ENCODE data around the gene SHOX.

The SHOX gene

GRCh38 chrX:666762-667720, 36.5 kb downstream of the SHOX start:
- ATAC-seq = no peak
- DNase-seq = no peak
- no peaks in the 10 kb centered on the region for H3K4me1 Mint-ChIP-seq
- H3K27me3 Mint-ChIP-seq = peaks cover 8% of the 10 kb centered on the region
- H3K27ac Mint-ChIP-seq = no peak overlapping the region
- no peaks in the 10 kb centered on the region for H3K9me3 Mint-ChIP-seq
- H3K4me3 Mint-ChIP-seq = no peak overlapping the region

GRCh38 chrX:670645-671044, 40.1 kb downstream of the SHOX start:
- no peak for ATAC-seq
- H3K27ac Mint-ChIP-seq = no peak overlapping the region
- H3K9me3 Mint-ChIP-seq = peaks cover 0 to 4% of the 10 kb centered on the region in 2 donors
- no peak for DNase-seq
- peaks cover 12% of the 10 kb centered on the region for H3K27me3 Mint-ChIP-seq
- H3K4me1 Mint-ChIP-seq = no peaks in the 10 kb centered on the region
- H3K4me3 Mint-ChIP-seq = no peak overlapping the region

GRCh38 chrX:672931-673330, 42.3 kb downstream of the SHOX start:
- DNase-seq = no peak
- Mint-ChIP-seq H3K9me3 (peaks cover 0 to 4% of the 10 kb centered on the region in 2 donors), H3K4me1 (no peaks in the 10 kb centered on the region), H3K27ac (no peak overlapping the region), H3K4me3 (no peak overlapping the region), H3K27me3 (peaks cover 12% of the 10 kb centered on the region)
- no peak for ATAC-seq

- Mint-ChIP-seq H3K9me3 (peaks cover 12 to 14% of the 10 kb centered on the region in 2 donors), H3K27me3 (peaks cover 18% of the 10 kb centered on the region), H3K27ac (peak overlapping the region in 1 of 2 donors; percentile 60), H3K4me3 (no peak overlapping the region), H3K4me1 (no peaks in the 10 kb centered on the region)
- DNase-seq (no peak), ATAC-seq (no peak)
Measured at GRCh38 chrX:675279-675954, 44.8 kb downstream of the SHOX start.

- no peak for DNase-seq
- H3K27me3 Mint-ChIP-seq = peaks cover 18% of the 10 kb centered on the region
- H3K4me1 Mint-ChIP-seq = no peaks in the 10 kb centered on the region
- no peak overlapping the region for H3K27ac Mint-ChIP-seq
- H3K4me3 Mint-ChIP-seq = no peak overlapping the region
- no peak for ATAC-seq
- peaks cover 12 to 14% of the 10 kb centered on the region in 2 donors for H3K9me3 Mint-ChIP-seq
Measured at GRCh38 chrX:675955-676295, 45.3 kb downstream of the SHOX start.

- no peak overlapping the region for H3K4me3 Mint-ChIP-seq
- no peaks in the 10 kb centered on the region for H3K4me1 Mint-ChIP-seq
- no peak overlapping the region for H3K27ac Mint-ChIP-seq
- DNase-seq = no peak
- no peak for ATAC-seq
- H3K27me3 Mint-ChIP-seq = peaks cover 7% of the 10 kb centered on the region
- peaks cover 12 to 25% of the 10 kb centered on the region in 2 donors for H3K9me3 Mint-ChIP-seq
Measured at GRCh38 chrX:677376-677775, 46.8 kb downstream of the SHOX start.

- Mint-ChIP-seq H3K4me3 (no peak overlapping the region), H3K9me3 (peaks cover 12 to 21% of the 10 kb centered on the region in 2 donors), H3K27ac (peak overlapping the region in 1 of 2 donors; percentile 8), H3K27me3 (peaks cover 6% of the 10 kb centered on the region), H3K4me1 (no peaks in the 10 kb centered on the region)
- no peak for ATAC-seq
- DNase-seq = no peak
Measured at GRCh38 chrX:679291-679979, 48.8 kb downstream of the SHOX start.

GRCh38 chrX:680062-680461, 49.5 kb downstream of the SHOX start:
- Mint-ChIP-seq H3K4me3 (no peak overlapping the region), H3K4me1 (no peaks in the 10 kb centered on the region), H3K27me3 (peaks cover 6% of the 10 kb centered on the region), H3K27ac (no peak overlapping the region), H3K9me3 (peaks cover 12 to 21% of the 10 kb centered on the region in 2 donors)
- DNase-seq = no peak
- ATAC-seq = no peak

GRCh38 chrX:681989-682388, 51.4 kb downstream of the SHOX start:
- Mint-ChIP-seq H3K4me3 (no peak overlapping the region), H3K9me3 (peaks cover 20 to 29% of the 10 kb centered on the region in 2 donors), H3K4me1 (no peaks in the 10 kb centered on the region), H3K27me3 (peaks cover 6% of the 10 kb centered on the region), H3K27ac (no peak overlapping the region)
- no peak for DNase-seq
- ATAC-seq = no peak

GRCh38 chrX:682892-683291, 52.3 kb downstream of the SHOX start:
- peaks cover 6% of the 10 kb centered on the region for H3K27me3 Mint-ChIP-seq

GRCh38 chrX:683576-683975, 53.0 kb downstream of the SHOX start:
- H3K4me1 Mint-ChIP-seq = no peaks in the 10 kb centered on the region
- peaks cover 20 to 29% of the 10 kb centered on the region in 2 donors for H3K9me3 Mint-ChIP-seq
- peaks cover 6% of the 10 kb centered on the region for H3K27me3 Mint-ChIP-seq
- H3K4me3 Mint-ChIP-seq = no peak overlapping the region
- H3K27ac Mint-ChIP-seq = no peak overlapping the region
- no peak for ATAC-seq
- DNase-seq = no peak

More at GRCh38 chrX:682892-683291, 52.3 kb downstream of the SHOX start:
- no peak for DNase-seq
- ATAC-seq = no peak
- Mint-ChIP-seq H3K4me3 (no peak overlapping the region), H3K4me1 (no peaks in the 10 kb centered on the region), H3K9me3 (peaks cover 20 to 29% of the 10 kb centered on the region in 2 donors), H3K27ac (no peak overlapping the region)

GRCh38 chrX:685120-686032, 54.8 kb downstream of the SHOX start:
- Mint-ChIP-seq H3K27me3 (no peaks in the 10 kb centered on the region), H3K27ac (peak overlapping the region in 1 of 2 donors; percentile 2), H3K4me3 (no peak overlapping the region), H3K9me3 (peaks cover 8 to 19% of the 10 kb centered on the region in 2 donors), H3K4me1 (no peaks in the 10 kb centered on the region)
- no peak for ATAC-seq
- no peak for DNase-seq

GRCh38 chrX:689983-690382, 59.4 kb downstream of the SHOX start:
- no peak overlapping the region for H3K27ac Mint-ChIP-seq
- H3K4me3 Mint-ChIP-seq = no peak overlapping the region
- peaks cover 15 to 17% of the 10 kb centered on the region in 2 donors for H3K9me3 Mint-ChIP-seq
- no peak for ATAC-seq
- no peak for DNase-seq
- no peaks in the 10 kb centered on the region for H3K27me3 Mint-ChIP-seq
- no peaks in the 10 kb centered on the region for H3K4me1 Mint-ChIP-seq

GRCh38 chrX:694800-695199, 64.2 kb downstream of the SHOX start:
- Mint-ChIP-seq H3K9me3 (peaks cover 15 to 19% of the 10 kb centered on the region in 2 donors), H3K27ac (peak overlapping the region in 1 of 2 donors; percentile 27), H3K4me1 (peaks cover 6% of the 10 kb centered on the region), H3K4me3 (no peak overlapping the region), H3K27me3 (peaks cover 18% of the 10 kb centered on the region)
- no peak for DNase-seq
- ATAC-seq = no peak

GRCh38 chrX:698206-698605, 67.6 kb downstream of the SHOX start:
- Mint-ChIP-seq H3K27me3 (peaks cover 18% of the 10 kb centered on the region), H3K27ac (no peak overlapping the region), H3K9me3 (peaks cover 19 to 23% of the 10 kb centered on the region in 2 donors), H3K4me1 (peaks cover 6% of the 10 kb centered on the region), H3K4me3 (no peak overlapping the region)
- DNase-seq (no peak), ATAC-seq (no peak)

All from stimulated activated naive CD8-positive, alpha-beta T cell treated with anti-CD3 and anti-CD28 coated beads, Interleukin-15, amount 100 ng/mL, for 72 hours (primary cell).